GM21825 (cell line): ENCODE results near the gene RCVRN.

ENCODE experiments used
- ATAC-seq: cut with Tn5 transposase; IDR thresholded peaks from one replicate; pipeline ENCODE4 v1.9.1; 2021; ENCODE audit warnings: mild to moderate bottlenecking, moderate library complexity; ENCODE audit not compliant: unreplicated experiment

Gene RCVRN

GRCh38 chr17:9905078-9905415 is at the start of gene RCVRN:
Gene RCVRN (minus strand): TSS chr17:9905271. CDS start chr17:9905180, 91 bp downstream.
- ATAC-seq = no peak

DNA sequence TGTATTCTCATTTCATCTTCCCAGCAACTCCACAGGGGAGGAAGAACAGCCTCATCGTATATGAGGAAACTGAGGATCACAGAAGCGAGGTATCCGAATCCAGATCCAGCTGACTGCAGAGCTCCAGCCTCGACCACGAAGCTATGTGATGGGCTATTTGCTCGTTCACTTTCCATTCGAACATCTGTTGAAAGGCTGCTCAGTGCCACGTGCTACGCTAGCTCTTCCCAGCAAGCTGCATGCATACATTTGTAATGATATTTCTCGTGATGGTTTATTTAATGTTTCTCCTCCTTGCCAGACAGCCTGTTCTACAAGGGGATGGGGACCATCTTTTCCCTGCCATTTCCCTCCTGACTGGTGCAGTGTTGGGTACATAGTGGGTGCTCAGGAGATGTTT is 48.4 kb upstream of the RCVRN start:
- no peak for ATAC-seq

- ATAC-seq = no peak
Observed at GRCh38 chr17:9951803-9952202, 46.7 kb upstream of the RCVRN start.

- no peak for ATAC-seq
Observed at GRCh38 chr17:9948928-9949327, 43.9 kb upstream of the RCVRN start.

DNA sequence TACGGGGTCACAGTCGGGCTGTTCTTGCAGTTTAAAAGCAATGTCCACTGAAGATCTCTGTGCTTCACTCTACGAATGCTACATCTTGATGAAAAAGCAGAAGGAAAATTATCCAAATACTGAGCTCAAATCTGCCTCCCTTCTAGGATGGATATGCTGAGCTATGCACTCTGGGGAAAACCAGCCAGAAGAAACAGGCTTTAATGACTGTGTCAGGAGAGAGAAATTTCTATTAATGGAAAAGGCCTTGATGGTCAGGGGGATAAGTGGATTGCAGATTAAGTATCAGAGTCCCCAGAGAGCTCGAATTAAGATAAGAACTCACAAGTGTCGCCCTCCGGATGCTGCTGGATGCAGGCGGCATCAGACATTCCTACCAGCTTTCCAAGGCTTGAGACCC is 39.6 kb upstream of the RCVRN start:
- ATAC-seq = no peak

- no peak for ATAC-seq
Observed at GRCh38 chr17:9943343-9943742, 38.3 kb upstream of the RCVRN start.

- no peak for ATAC-seq
Observed at GRCh38 chr17:9942885-9943284, 37.8 kb upstream of the RCVRN start.

DNA sequence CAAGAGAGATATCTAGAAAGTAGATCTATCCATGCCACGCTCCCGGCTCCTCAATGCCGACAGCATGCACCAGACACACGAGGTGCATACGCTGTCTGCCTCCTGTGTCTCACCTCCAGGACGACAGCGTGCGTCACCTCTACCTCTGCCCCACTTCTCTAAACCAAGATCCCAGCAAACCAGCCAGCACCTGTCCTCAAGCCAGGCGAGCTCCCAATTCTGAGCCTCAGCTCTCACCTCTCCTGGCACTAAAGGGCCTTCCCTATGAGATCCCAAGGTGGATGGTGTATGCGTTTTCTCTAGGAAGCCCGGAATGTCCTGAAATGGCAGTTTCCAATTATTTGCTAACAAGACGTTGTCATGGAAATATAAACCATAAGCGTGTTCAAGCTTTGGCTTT is 36.2 kb upstream of the RCVRN start:
- no peak for ATAC-seq

DNA sequence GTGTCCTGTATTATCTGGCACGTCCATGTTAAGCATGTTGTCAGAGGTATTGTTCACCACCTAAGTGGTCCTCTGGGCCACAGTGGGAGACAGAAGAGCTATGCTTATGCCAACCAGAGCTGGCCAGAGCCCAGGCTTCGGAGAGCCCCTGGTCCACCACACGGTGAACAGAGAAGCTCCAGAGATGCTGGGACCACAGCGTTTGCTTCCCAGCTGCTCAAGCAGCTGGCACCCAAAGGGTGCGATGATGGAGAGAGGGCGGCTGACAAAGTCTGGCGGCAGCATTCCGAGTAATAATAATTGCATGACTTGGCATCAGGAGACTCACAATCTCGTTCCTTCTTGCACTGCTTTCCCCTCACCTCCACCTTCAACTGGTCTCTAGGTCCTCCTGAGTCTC is 35.8 kb upstream of the RCVRN start:
- ATAC-seq = no peak

GRCh38 chr17:9938764-9939163 is 33.7 kb upstream of the RCVRN start:
- no peak for ATAC-seq

DNA sequence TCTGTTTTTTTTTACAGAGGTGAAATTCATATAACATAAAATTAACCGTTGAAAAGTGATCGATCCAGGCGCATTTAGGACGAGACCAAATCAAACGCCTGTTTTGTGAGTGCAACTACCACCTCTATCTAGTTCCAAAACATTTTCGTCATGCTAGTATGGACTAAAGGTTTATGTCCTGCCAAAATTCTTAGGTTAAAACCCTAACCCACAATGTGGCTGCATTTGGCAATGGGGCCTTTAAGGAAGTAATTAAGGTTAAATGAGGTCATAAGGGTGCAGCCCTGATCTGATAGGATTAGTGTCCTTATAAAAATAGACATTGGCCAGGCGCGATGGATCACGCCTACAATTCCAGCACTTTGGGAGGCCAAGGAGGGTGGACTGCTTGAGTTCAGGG is 32.8 kb upstream of the RCVRN start:
- no peak for ATAC-seq

DNA sequence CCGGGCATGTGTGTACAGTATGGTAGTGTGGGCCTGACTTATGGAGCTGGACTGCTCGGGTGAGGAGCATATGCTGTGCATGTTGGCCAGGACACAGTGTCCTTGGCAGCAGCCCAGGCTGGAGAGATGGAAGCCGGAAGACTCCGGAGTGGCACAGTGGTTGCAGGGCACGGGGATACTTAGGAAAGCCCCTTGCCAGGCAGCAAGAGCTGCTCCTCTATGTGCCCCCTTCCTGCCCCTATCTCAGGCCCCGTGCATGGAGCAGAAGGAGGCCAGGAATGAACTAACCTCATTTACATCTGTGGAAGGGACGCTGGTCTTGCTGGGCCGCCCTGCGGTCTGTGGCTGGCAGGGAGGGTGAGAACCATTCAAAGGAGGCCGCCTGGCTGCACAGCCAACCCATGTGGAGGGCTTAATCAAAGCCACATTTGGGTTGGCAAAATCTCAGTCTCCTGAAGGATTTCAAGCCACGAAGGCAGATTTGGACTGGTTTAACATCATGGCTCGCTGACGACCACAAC is 32.2 kb upstream of the RCVRN start:
- ATAC-seq = no peak

DNA sequence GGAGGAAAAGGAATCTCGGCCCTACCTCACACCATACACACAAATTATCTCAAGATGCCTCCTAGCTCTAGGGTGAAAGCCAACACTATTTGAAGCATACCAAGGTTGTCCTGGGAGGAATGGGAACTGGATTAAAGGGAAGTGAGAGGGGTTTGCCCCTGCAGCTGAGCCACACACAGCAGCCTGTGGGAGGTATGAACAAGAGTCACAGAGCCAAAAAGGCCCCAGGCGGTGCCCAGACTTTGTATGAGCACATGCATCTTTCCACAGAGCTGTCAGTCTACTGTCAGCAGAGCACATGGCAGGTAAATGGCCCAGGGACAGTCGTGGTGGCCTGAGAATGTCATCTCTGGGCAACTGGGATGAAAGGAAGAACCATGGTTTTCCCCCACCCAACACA is 31.0 kb upstream of the RCVRN start:
- no peak for ATAC-seq

- no peak for ATAC-seq
Observed at GRCh38 chr17:9935408-9935807, 30.3 kb upstream of the RCVRN start.

DNA sequence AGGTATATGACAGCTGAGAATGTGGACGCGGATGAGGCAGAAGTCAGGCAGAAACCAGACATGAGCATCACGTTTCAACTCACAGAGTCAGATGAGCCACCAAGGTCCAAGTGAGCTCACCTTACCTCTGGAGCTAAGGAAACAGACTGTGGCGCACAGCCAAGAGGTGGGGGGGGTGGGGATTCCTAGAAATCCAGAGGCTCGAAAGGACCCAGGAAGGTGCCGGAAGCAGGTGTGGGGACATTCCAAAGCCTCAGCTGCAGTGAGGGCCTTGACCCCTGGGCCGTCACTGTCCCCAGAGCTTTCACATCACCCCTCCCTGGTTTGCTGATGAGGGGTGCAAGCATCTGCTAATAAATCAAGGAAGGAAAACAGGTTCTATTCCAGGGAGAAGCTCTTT is 29.3 kb upstream of the RCVRN start:
- ATAC-seq = no peak

DNA sequence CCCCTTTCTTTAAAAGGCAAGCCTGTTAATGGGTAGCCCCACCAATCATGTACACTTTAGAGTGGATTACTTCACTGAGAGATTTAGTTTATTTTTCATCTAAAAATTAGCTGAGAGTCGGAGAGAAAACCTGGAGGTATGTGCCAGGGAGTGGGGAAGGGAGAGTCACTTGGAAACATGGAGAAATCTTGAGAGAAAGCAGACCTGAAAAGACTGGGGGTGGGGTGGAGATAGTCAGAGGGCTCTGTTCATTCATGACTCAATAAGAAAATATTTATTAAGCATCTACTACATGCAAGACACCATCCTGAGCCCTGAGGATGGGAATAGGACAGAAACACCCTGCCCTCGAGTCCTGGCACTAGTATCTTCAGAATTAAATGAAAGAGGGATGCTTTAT is 27.4 kb upstream of the RCVRN start:
- ATAC-seq = no peak

DNA sequence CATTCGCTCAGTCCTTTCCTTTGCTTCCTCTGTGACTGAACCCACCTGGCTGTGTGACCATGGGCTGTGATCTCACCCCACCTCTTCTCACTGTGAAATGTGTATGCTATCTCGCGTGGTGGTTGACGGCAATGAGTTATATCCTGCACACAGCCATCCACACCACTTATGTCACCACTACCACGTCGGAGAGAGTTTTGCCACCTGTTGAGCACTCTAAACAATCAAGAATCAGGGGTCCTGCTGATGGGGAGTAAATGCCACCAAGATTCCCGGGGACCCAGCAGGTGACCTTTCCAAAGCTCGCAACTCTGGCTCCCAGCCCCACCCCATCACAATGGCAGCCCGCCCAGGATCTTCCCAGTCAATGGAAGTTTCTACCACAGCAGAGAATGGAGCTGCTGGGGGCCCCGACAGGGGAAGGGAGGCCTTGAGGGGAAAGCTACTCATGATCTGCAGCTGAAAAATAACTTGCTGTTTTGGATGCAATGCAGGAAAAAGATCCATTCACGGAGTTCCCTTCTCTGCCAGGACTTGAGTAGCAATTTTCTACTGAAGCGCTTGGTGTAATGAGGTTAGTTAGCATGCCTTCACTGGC is 26.2 kb upstream of the RCVRN start:
- no peak for ATAC-seq

- ATAC-seq = no peak
Observed at GRCh38 chr17:9929871-9930270, 24.8 kb upstream of the RCVRN start.

DNA sequence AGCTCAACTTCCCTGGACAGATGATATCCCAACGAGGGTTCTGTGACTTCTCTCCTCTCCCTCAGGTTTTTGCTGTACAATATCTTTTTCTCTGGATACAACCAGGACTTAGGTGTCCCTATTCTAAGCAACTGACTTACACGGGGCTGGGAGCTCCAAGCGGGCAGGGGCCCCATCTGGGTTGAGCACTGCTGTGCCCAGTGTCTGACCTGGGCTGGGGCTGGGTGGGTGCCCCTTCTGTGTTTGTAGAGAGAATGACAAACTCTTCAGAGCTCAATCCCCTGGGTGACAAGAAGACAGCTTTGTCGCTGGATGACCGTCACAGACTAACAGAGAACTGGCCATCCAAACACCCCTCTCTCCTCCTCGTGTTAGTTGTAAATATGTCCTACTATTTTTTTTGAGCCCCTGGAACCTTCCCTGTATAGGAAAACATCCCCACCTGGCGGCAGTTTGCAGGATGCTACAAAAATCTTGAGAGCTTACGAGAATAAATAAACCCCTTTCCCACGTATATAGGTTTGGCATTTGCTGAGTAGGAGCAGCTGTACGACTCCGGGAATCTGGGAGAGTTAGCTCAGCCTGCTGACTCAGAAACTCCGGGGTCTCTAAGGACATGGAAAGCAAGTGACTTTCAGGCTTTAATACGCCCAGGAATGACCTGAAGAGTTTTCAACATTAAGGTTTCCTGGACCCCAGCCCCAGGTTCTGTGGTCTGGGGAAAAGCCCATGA is 23.7 kb upstream of the RCVRN start:
- no peak for ATAC-seq

GRCh38 chr17:9926150-9926804 is 21.2 kb upstream of the RCVRN start:
- no peak for ATAC-seq

- no peak for ATAC-seq
Observed at GRCh38 chr17:9925457-9925856, 20.4 kb upstream of the RCVRN start.

DNA sequence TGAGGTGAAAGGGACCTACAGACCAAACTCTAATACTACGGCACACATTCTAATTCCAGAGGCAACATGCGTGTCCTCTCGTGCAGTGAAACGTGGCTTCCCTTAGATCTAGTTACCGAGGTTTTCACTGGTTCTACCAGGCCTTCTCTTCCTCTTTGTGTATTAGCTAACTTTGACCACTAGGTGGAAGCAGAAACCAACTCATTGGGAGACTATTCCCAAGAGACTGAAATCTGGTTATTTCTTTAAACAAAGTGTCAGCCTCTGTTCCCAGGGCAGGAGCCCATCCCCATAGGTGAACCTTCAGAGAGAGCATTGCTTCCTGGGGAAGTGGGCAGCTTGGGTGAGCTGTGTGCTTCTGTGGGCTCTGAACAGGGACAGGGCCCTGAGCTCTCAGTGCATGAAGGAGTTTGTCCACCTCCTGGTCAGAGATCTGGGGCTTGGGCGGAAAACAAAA is 19.7 kb upstream of the RCVRN start:
- peak; percentile 71 for ATAC-seq
